RWPE2 (cell line): ENCODE measurements around the gene RPS6KL1.

ENCODE experiments used
- ATAC-seq: fragments of 200-7000 bp; cut with Tn5 transposase; 3 replicates; pipeline ENCODE4 v1.9.1; 2021; ENCODE audit warnings: low read depth
- DNase-seq: peaks from one replicate; pipeline ENCODE4 v3.0.0-alpha.2; 2020; ENCODE audit warnings: low spot score
- H3K27ac ChIP-seq: fragments of 450-650 bp; 2 replicates; pipeline ENCODE4 v1.5.1; 2017; ENCODE audit warnings: mild to moderate bottlenecking; ENCODE audit not compliant: poor library complexity, severe bottlenecking
- H3K27me3 ChIP-seq: fragments of 250-450 bp; sonication (Bioruptor Pico); 2 replicates; pipeline ENCODE4 v1.5.1; 2021; ENCODE audit warnings: mild to moderate bottlenecking, moderate library complexity; ENCODE audit not compliant: insufficient read depth, poor library complexity, severe bottlenecking
- H3K36me3 ChIP-seq: fragments of 250-450 bp; sonication (Bioruptor Pico); 2 replicates; pipeline ENCODE4 v1.5.1; 2020; ENCODE audit warnings: low read depth, mild to moderate bottlenecking, moderate library complexity
- H3K4me1 ChIP-seq: fragments of 250-450 bp; sonication (Bioruptor Pico); 2 replicates; pipeline ENCODE4 v1.5.1; 2021; ENCODE audit warnings: mild to moderate bottlenecking, moderate library complexity; ENCODE audit not compliant: insufficient read depth, poor library complexity, severe bottlenecking
- H3K4me3 ChIP-seq: fragments of 250-450 bp; sonication (Bioruptor Pico); 2 replicates; pipeline ENCODE4 v1.5.1; 2021; ENCODE audit warnings: mild to moderate bottlenecking, moderate library complexity; ENCODE audit not compliant: severe bottlenecking
- H3K9me3 ChIP-seq: fragments of 250-450 bp; sonication (Bioruptor Pico); 2 replicates; pipeline ENCODE4 v1.5.1; 2021; ENCODE audit warnings: mild to moderate bottlenecking, moderate library complexity; ENCODE audit not compliant: severe bottlenecking
- CTCF ChIP-seq: fragments of 450-650 bp; IDR thresholded peaks from one replicate; pipeline ENCODE4 v1.5.1; 2017; ENCODE audit warnings: mild to moderate bottlenecking, moderate library complexity; ENCODE audit not compliant: poor library complexity, severe bottlenecking

The RPS6KL1 gene

GRCh38 chr14:74902941-74903705 lies 19.9 kb downstream of the RPS6KL1 start:
- ATAC-seq, result no peak
- Histone ChIP-seq H3K36me3 (peaks cover 63% of the 10 kb centered on the region), H3K27ac (no peak overlapping the region), H3K4me3 (no peak overlapping the region), H3K4me1 (no peaks in the 10 kb centered on the region), H3K9me3 (no peaks in the 10 kb centered on the region), H3K27me3 (no peaks in the 10 kb centered on the region)
- TF ChIP-seq CTCF, result no peak
- DNase-seq, result no peak

DNA sequence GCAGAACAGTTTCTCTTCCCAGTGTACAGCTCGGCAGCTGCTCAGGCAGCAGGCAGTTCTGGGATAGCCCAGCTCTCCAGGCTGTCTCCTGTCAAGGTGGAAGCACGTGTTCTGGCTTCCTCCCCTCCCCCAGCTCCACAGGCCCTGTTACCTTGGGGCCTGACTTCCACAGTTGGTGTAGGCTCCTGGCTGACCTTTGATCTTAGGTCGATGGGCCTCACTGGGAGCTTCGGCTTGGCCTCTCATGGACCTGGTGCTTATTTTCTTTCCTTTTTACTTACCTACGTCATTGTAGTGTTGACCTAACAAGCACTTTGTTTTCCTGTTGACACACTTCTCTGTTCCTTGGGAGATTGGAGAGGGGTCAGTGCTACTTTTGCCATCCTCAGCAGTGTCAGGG lies 24.4 kb downstream of the RPS6KL1 start:
- peaks cover 93% of the 10 kb centered on the region for H3K36me3 ChIP-seq

DNA sequence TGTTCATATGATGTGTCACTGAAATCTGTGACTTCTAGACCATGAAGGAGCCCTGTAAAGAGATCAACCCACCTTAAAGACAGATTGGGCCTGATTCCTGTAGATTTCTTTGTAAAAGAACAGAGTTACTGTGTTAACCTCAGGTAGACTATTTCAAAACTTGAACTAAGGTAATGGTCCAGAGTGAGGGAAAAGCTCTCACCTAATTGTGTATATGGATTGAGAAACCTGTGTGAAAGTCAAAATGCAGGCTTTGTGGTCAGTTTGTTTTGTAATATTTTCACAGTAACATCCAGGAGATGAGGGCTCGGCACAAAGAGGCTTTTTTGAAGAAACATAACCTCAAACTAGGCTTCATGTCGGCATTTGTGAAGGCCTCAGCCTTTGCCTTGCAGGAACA lies 25.0 kb downstream of the RPS6KL1 start:
- ATAC-seq (no peak), DNase-seq (no peak)
- TF ChIP-seq CTCF, result no peak
- H3K36me3 ChIP-seq, result peaks cover 97% of the 10 kb centered on the region
- H3K27me3 ChIP-seq, result no peaks in the 10 kb centered on the region
- no peaks in the 10 kb centered on the region for H3K9me3 ChIP-seq
- no peak overlapping the region for H3K27ac ChIP-seq
- no peaks in the 10 kb centered on the region for H3K4me1 ChIP-seq
- H3K4me3 ChIP-seq, result no peak overlapping the region

More for the DNA sequence above, 24.4 kb downstream of the RPS6KL1 start:
- no peaks in the 10 kb centered on the region for H3K27me3 ChIP-seq
- no peak overlapping the region for H3K4me3 ChIP-seq
- ATAC-seq (no peak), DNase-seq (no peak)
- no peak for TF ChIP-seq CTCF
- no peaks in the 10 kb centered on the region for H3K4me1 ChIP-seq
- no peak overlapping the region for H3K27ac ChIP-seq
- no peaks in the 10 kb centered on the region for H3K9me3 ChIP-seq

DNA sequence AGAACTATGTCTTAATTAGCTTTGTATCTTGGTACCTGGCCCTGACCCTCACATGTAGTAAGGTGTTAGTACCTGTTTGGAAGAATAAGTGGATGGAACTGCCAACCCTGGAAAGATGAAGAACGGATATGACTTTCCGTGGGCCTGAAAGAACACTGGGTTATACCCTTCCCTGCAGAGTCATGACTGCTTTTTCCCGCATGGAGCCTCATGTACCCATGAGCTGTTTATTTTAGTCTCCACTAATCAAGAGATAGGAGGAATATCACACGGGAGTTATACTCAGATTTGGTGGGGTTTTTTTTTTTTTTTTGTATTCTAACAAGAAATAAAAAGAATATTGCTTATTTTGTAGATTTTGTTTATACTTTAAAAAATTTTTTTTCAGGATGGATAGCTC lies 25.4 kb downstream of the RPS6KL1 start:
- H3K36me3 ChIP-seq, result peaks cover 97% of the 10 kb centered on the region
- TF ChIP-seq CTCF, result no peak

GRCh38 chr14:74896400-74896799 lies 26.7 kb downstream of the RPS6KL1 start:
- Histone ChIP-seq H3K9me3 (no peaks in the 10 kb centered on the region), H3K4me1 (no peaks in the 10 kb centered on the region), H3K36me3 (peaks cover 100% of the 10 kb centered on the region), H3K27ac (no peak overlapping the region), H3K27me3 (no peaks in the 10 kb centered on the region), H3K4me3 (no peak overlapping the region)
- ATAC-seq (no peak), DNase-seq (no peak)
- no peak for TF ChIP-seq CTCF

More for the DNA sequence above, 25.4 kb downstream of the RPS6KL1 start:
- Histone ChIP-seq H3K27me3 (no peaks in the 10 kb centered on the region), H3K9me3 (no peaks in the 10 kb centered on the region), H3K27ac (no peak overlapping the region), H3K4me3 (no peak overlapping the region), H3K4me1 (no peaks in the 10 kb centered on the region)
- ATAC-seq, result no peak
- no peak for DNase-seq
